Measurements from ENCODE around the gene ZFP92. TPM values are rescaled to one million over a fixed set of nuclear protein-coding genes. Genes with fewer than 3 reads are reported as not detected.

ZFP92 gene
- polyA plus RNA-seq, 3 donors: 0.75 to 0.98 (median 0.80) TPM

DNA sequence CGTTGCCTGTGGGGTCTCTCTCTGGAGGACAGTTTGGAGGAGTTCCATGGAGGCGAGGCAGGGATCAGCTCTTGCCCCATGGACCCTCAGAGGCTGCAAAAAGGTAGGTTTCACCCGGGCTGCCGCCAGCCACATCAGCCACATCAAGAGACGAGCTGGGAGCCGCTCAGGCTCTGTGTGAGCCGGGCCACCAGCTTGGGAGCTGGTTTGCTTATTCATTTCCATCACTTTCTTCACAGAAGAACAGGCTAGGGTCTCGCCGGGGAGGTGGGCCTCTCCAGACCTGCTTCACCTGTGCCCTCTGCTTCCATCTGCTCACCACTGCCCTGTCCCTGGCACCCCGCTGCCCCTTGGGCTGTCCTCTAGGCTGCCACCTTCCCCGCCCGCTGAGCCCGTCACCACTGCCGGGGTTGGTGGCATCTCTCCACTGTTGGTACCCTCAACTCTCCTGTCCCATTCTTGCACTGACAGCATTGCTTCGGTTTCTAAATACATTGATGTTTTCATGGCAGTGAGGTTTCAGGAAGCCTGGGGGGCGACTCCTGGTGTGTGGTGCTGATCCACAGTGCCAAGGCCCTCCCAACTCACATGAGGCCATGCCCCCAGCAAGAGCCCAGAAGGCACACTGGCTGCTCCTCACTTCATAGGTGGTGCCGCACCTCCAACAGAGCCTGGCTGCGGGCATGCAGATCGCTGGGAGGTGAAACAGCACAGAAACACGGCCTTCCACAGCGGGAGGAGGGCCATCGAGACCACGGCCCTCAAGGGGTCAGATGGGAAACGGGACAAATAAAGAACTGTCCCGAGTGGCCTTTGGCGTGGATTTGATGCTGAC lies 39.1 kb downstream of the ZFP92 start:
- DNase-seq (ENCODE audit: low read depth in 3 of 3, low spot score in 2 of 3): no peak

DNA sequence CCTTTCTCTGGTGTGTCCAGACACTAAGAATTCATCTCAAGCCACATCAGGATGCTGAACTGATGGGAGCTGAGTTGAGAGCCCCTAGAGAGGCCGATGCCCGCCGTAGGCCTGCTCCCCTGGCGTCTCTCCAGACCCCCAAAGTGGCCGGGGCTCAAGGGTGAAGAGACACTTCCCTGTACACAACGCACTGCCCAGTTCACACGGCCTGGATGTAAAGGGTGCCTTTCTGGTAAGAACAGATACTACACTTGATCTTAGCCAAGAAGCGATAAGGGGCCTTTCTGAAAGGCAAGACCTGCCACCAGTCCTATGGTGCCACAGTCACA lies 39.6 kb downstream of the ZFP92 start:
- no peak for DNase-seq (ENCODE audit: low read depth in 3 of 3, low spot score in 2 of 3)

DNA sequence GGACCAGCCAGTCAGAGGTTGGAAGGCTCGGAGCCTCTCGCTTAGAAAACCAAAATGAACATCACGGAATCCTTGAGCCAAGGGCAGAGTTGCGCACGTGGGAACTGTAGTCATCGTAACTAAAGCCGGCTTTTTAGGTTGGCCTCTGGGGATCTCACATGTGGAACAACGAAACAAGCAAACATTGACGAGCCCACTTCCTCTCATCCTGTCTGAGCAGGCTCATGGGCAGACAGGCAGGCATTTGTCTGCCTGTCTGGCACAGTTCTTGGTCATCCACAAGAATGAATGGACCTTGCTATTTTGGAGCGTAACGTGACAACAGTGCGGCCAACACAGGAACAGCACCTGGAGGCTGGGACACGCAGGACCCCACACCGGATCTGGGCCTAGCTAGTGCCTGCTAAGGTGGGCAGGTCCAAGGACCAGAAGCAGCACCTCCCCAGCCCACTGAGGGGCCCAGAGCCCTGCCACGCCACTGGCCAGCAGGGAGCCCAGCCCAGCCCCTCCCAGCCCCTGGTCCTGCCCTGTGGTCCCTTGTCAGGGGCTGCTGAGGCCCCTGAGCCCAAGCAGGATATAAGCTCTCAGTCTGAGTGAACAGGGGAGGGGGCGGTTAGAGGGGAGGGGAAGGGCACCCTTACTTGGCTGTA lies 43.8 kb downstream of the ZFP92 start:
- DNase-seq (ENCODE audit: low read depth in 3 of 3, low spot score in 2 of 3): no peak

GRCh38 chrX:153455571-153455970 lies 44.3 kb downstream of the ZFP92 start:
- DNase-seq (ENCODE audit: low read depth in 3 of 3, low spot score in 2 of 3): no peak

GRCh38 chrX:153456161-153456560 lies 44.9 kb downstream of the ZFP92 start:
- DNase-seq (ENCODE audit: low read depth in 3 of 3, low spot score in 2 of 3): no peak

- no peak for DNase-seq (ENCODE audit: low read depth in 3 of 3, low spot score in 2 of 3)
Measured at GRCh38 chrX:153456704-153457103, 45.4 kb downstream of the ZFP92 start.

DNA sequence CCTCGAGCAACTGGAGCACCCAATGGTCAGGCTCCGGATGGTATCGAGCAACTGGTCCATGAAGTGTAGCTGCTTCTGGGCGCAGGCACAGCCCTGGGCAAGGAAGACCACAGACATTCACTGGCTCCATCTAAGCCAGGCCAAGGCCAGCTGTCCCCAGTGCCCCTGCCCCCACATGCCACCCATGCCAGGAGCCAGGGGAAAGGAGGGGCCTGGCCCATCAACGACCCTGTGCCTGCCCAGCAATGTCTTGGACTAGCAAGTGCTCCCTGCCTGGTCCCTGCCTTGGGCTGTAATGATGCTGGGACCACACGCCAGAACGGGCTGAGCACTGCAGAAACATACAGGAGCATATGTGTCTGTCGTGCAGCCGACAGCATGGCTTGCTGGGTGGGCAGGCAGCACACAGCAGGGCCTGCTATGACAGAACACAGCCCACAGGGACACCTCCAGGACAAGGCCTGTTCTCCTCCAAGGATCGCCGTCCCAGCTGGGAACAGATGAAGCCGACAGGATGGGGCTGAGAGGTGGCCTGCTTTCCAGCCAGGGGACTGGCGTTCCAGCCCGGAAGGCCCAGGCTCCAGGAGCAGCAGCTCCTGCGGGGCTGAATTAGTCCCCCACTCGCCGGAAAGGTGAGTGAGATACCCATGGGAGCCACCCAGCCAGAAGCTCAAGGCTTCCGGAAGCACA lies 46.0 kb downstream of the ZFP92 start:
- DNase-seq (ENCODE audit: low read depth in 3 of 3, low spot score in 2 of 3): no peak

- no peak for DNase-seq (ENCODE audit: low read depth in 3 of 3, low spot score in 2 of 3)
Measured at GRCh38 chrX:153457827-153458466, 46.7 kb downstream of the ZFP92 start.

- no peak for DNase-seq (ENCODE audit: low read depth in 3 of 3, low spot score in 2 of 3)
Measured at GRCh38 chrX:153458476-153458875, 47.2 kb downstream of the ZFP92 start.

- no peak for DNase-seq (ENCODE audit: low read depth in 3 of 3, low spot score in 2 of 3)
Measured at GRCh38 chrX:153459986-153460385, 48.7 kb downstream of the ZFP92 start.

DNA sequence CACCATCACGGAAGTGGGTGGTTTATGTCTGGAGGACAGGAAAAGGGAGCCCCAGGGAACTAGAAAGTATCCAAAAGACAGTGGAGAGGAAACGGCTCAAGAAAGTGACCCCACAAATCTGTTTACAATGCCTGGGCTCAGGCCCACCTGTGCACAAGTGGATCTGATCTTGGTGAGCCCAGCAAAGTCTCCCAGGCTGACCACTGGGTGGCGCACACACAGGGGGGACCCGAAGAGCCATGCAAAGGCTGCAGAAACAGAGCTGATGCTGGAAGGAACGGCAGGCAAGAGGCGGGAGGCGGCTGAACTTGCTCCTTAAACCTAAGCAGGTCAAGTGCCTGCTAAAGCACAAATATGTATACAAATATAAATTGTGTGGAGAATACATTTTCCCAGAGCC lies 49.6 kb downstream of the ZFP92 start:
- no peak for DNase-seq (ENCODE audit: low read depth in 3 of 3, low spot score in 2 of 3)

Other genes starting within 250 kb of the ZFP92 start
- gene MAGEA1, start 232.2 kb upstream of the ZFP92 start, polyA plus RNA-seq (ENCODE audit: insufficient read length in 3 of 3): not detected
- under 1 TPM; 0.04 to 0.12 (median 0.10) TPM for gene PNMA6F, start 89.7 kb upstream of the ZFP92 start, polyA plus RNA-seq (ENCODE audit: insufficient read length in 3 of 3)
- 10 to 100 TPM; 18.5 to 19.4 (median 18.8) TPM for gene ZNF275, start 77.3 kb upstream of the ZFP92 start, polyA plus RNA-seq (ENCODE audit: insufficient read length in 3 of 3)
- gene PNMA6E, start 10.1 kb upstream of the ZFP92 start, polyA plus RNA-seq (ENCODE audit: insufficient read length in 3 of 3): not detected
- gene TREX2, start 34.6 kb downstream of the ZFP92 start, polyA plus RNA-seq (ENCODE audit: insufficient read length in 3 of 3): under 1 TPM; 0.21 to 0.24 (median 0.24) TPM
- 10 to 100 TPM; 21.1 to 25.3 (median 22.8) TPM for gene HAUS7, start 59.1 kb downstream of the ZFP92 start, polyA plus RNA-seq (ENCODE audit: insufficient read length in 3 of 3)
- gene BGN, start 83.5 kb downstream of the ZFP92 start, polyA plus RNA-seq (ENCODE audit: insufficient read length in 3 of 3): 100 to 1,000 TPM; 144 to 189 (median 175) TPM
- under 1 TPM; 0.11 to 0.24 (median 0.14) TPM for gene ATP2B3, start 106.2 kb downstream of the ZFP92 start, polyA plus RNA-seq (ENCODE audit: insufficient read length in 3 of 3)
- gene CCNQ, start 187.7 kb downstream of the ZFP92 start, polyA plus RNA-seq (ENCODE audit: insufficient read length in 3 of 3): 10 to 100 TPM; 17.2 to 19.6 (median 18.7) TPM
- 10 to 100 TPM; 37.8 to 46.1 (median 41.7) TPM for gene DUSP9, start 235.7 kb downstream of the ZFP92 start, polyA plus RNA-seq (ENCODE audit: insufficient read length in 3 of 3)

All from right renal cortex interstitium (tissue), 3 donors.